SK-N-SH treated with all-trans-retinoic acid at 6 μM for 48 hours (cell line): ENCODE results near the gene MR1.
"Not testable (repeated sequence)": the region's sequence is repeated elsewhere in the genome, so short reads cannot be mapped to it uniquely, and the experiment has no call there.

ENCODE experiments used
- ATAC-seq: fragments of 200-7000 bp; cut with Tn5 transposase; 3 replicates; pipeline ENCODE4 v1.9.1; 2020; ENCODE audit warnings: mild to moderate bottlenecking, moderate library complexity
- ARNTL ChIP-seq: fragments of 450-650 bp; formaldehyde crosslinking; IDR thresholded peaks from 2 replicates; pipeline ENCODE4 v1.5.0; 2020; ENCODE audit warnings: low read depth, mild to moderate bottlenecking, moderate library complexity, borderline replicate concordance
- BACH2 ChIP-seq: fragments of 250-450 bp; sonication (Bioruptor Pico); IDR thresholded peaks from 2 replicates; pipeline ENCODE4 v1.9.0; 2021; ENCODE audit warnings: mild to moderate bottlenecking, borderline replicate concordance
- CREB5 ChIP-seq: fragments of 250-450 bp; sonication (Bioruptor Pico); IDR thresholded peaks from 2 replicates; pipeline ENCODE4 v1.5.1; 2020; ENCODE audit warnings: low read depth, mild to moderate bottlenecking, moderate library complexity
- CSDC2 ChIP-seq: fragments of 250-450 bp; sonication (Bioruptor Pico); IDR thresholded peaks from 2 replicates; pipeline ENCODE4 v1.5.0; 2020; ENCODE audit warnings: mild to moderate bottlenecking, moderate library complexity
- ESRRG ChIP-seq: fragments of 250-450 bp; sonication (Bioruptor Pico); IDR thresholded peaks from 2 replicates; pipeline ENCODE4 v1.6.1; 2021; ENCODE audit warnings: mild to moderate bottlenecking
- GLIS3 ChIP-seq: fragments of 250-450 bp; sonication (Bioruptor Pico); IDR thresholded peaks from 2 replicates; pipeline ENCODE4 v1.5.0; 2020; ENCODE audit warnings: mild to moderate bottlenecking, moderate library complexity
- ISL1 ChIP-seq: fragments of 250-450 bp; sonication (Bioruptor Pico); IDR thresholded peaks from 2 replicates; pipeline ENCODE4 v2.1.2; 2022; ENCODE audit warnings: mild to moderate bottlenecking, moderate library complexity
- OSR1 ChIP-seq: fragments of 250-450 bp; sonication (Bioruptor Pico); IDR thresholded peaks from 2 replicates; pipeline ENCODE4 v1.8.0; 2022; ENCODE audit warnings: moderate library complexity, mild to moderate bottlenecking, inconsistent platforms
- PATZ1 ChIP-seq: fragments of 250-450 bp; sonication (Bioruptor Pico); IDR thresholded peaks from 2 replicates; pipeline ENCODE4 v1.8.0; 2020; ENCODE audit warnings: mild to moderate bottlenecking, moderate library complexity, borderline replicate concordance
- RARB ChIP-seq: fragments of 250-450 bp; sonication (Bioruptor Pico); IDR thresholded peaks from 2 replicates; pipeline ENCODE4 v1.8.0; 2021; ENCODE audit warnings: mild to moderate bottlenecking, moderate library complexity
- SNAI2 ChIP-seq: fragments of 250-450 bp; sonication (Bioruptor Pico); IDR thresholded peaks from 2 replicates; pipeline ENCODE4 v1.5.0; 2020; ENCODE audit warnings: mild to moderate bottlenecking, moderate library complexity
- TCF4 ChIP-seq: fragments of 250-450 bp; sonication (Bioruptor Pico); IDR thresholded peaks from 2 replicates; pipeline ENCODE4 v1.8.0; 2021; ENCODE audit warnings: mild to moderate bottlenecking, moderate library complexity, borderline replicate concordance
- TOX ChIP-seq: fragments of 250-450 bp; sonication (Bioruptor Pico); IDR thresholded peaks from 2 replicates; pipeline ENCODE4 v1.8.0; 2021; ENCODE audit warnings: mild to moderate bottlenecking, moderate library complexity, borderline replicate concordance
- TSHZ2 ChIP-seq: fragments of 250-450 bp; sonication (Bioruptor Pico); IDR thresholded peaks from 2 replicates; pipeline ENCODE4 v1.5.0; 2020; ENCODE audit warnings: mild to moderate bottlenecking, moderate library complexity
- ZC3H10 ChIP-seq: fragments of 250-450 bp; sonication (Bioruptor Pico); IDR thresholded peaks from 2 replicates; pipeline ENCODE4 v1.5.1; 2021; ENCODE audit warnings: mild to moderate bottlenecking, moderate library complexity
- ZFP3 ChIP-seq: fragments of 250-450 bp; sonication (Bioruptor Pico); IDR thresholded peaks from 2 replicates; pipeline ENCODE4 v1.5.0; 2020; ENCODE audit warnings: mild to moderate bottlenecking, moderate library complexity
- ZFP30 ChIP-seq: fragments of 450-650 bp; formaldehyde crosslinking; IDR thresholded peaks from 2 replicates; pipeline ENCODE4 v1.5.0; 2022; ENCODE audit warnings: mild to moderate bottlenecking, moderate library complexity
- ZNF70 ChIP-seq: fragments of 450-650 bp; formaldehyde crosslinking; IDR thresholded peaks from 2 replicates; pipeline ENCODE4 v1.5.0; 2020; ENCODE audit warnings: mild to moderate bottlenecking, moderate library complexity
- TF ChIP-seq, protein P1 (sequence below): fragments of 250-450 bp; sonication (Bioruptor Pico); IDR thresholded peaks from 2 replicates; pipeline ENCODE4 v1.8.0; 2021; ENCODE audit warnings: low read depth, mild to moderate bottlenecking, moderate library complexity, borderline replicate concordance
- TF ChIP-seq, protein P2 (sequence below): fragments of 250-450 bp; sonication (Bioruptor Pico); IDR thresholded peaks from 2 replicates; pipeline ENCODE4 v1.5.1; 2021; ENCODE audit warnings: mild to moderate bottlenecking, moderate library complexity

Gene MR1

DNA sequence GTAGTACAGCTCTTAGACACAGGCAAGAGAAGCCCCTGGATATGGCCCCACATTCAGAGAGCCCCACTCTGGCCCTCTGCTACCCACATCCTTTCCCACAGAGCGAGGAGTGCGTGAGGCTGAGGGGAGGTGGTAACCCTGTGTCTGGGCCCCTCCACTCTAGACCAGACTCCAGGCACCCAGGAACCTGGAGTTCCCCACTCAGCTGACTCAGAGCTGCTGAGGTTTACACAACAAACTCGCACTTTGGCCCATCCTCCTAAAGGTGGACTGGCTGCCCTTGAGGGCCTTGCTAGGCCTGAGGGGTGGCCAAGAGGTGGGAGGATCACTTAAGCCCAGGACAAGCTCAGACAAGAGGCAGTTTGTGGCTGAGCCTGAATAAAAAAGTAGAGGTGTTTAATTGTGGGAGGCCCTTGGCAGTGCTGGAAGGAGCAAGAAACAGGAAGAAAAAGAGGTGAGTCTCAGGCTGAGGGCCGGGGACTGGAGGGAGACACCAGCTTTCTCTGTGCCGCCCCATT is 10.7 kb downstream of the MR1 start:
- peak; percentile 38; the same call in 2 of the 3 replicates for ATAC-seq
- no peak for TF ChIP-seq OSR1
- TF ChIP-seq ESRRG, result no peak
- no peak for TF ChIP-seq ZFP3
- TF ChIP-seq PATZ1 (CRISPR knock-in tag), result no peak
- TF ChIP-seq SNAI2, result no peak

DNA sequence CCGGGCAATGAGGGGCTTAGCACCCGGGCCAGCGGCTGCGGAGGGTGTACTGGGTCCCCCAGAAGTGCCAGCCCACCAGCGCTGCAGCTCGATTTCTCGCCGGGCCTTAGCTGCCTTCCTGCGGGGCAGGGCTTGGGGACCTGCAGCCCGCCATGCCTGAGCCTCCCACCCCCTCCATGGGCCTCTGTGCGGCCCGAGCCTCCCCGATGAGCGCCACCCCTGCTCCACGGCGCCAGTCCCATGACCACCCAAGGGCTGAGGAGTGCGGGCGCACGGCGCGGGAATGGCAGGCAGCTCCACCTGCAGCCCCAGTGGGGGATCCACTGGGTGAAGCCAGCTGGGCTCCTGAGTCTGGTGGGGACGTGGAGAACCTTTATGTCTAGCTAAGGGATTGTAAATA is 12.2 kb downstream of the MR1 start:
- ATAC-seq, result not testable (repeated sequence)

GRCh38 chr1:181049378-181049777 is 15.6 kb downstream of the MR1 start:
- ATAC-seq, result no peak
- no peak for TF ChIP-seq ISL1 (CRISPR knock-in tag)
- no peak for TF ChIP-seq ARNTL (CRISPR knock-in tag)
- no peak for TF ChIP-seq OSR1
- no peak for TF ChIP-seq SNAI2
- no peak for TF ChIP-seq TSHZ2
- no peak for TF ChIP-seq TCF4 (CRISPR knock-in tag)
- no peak for TF ChIP-seq ZC3H10 (CRISPR knock-in tag)
- no peak for TF ChIP-seq ESRRG
- TF ChIP-seq, all 23 proteins: peak for 0

DNA sequence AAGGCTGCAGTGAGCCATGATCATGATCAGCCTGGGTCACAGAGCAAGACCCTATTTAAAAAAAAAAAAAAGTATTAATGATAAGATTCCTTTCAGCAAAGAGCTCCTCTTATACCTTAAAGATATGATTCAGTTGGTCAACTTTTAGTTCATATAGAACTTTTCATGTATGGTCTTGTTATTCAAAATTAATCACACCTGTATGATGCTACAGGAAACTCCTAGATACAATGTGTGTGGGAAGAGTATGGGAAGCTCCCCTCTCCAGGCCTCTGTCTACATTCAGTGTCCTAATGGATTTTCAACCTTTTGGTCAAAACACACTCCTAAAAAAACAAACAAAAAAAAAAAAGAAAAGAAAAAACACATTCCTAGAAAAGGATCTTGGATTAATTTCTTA is 17.1 kb downstream of the MR1 start:
- TF ChIP-seq ZC3H10 (CRISPR knock-in tag), result no peak
- TF ChIP-seq, protein P1, sequence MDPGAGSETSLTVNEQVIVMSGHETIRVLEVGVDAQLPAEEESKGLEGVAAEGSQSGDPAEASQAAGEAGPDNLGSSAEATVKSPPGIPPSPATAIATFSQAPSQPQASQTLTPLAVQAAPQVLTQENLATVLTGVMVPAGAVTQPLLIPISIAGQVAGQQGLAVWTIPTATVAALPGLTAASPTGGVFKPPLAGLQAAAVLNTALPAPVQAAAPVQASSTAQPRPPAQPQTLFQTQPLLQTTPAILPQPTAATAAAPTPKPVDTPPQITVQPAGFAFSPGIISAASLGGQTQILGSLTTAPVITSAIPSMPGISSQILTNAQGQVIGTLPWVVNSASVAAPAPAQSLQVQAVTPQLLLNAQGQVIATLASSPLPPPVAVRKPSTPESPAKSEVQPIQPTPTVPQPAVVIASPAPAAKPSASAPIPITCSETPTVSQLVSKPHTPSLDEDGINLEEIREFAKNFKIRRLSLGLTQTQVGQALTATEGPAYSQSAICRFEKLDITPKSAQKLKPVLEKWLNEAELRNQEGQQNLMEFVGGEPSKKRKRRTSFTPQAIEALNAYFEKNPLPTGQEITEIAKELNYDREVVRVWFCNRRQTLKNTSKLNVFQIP (CRISPR knock-in tag), result no peak
- TF ChIP-seq GLIS3 (CRISPR knock-in tag), result no peak
- no peak for TF ChIP-seq BACH2
- no peak for TF ChIP-seq ZNF70 (CRISPR knock-in tag)
- no peak for TF ChIP-seq SNAI2
- no peak for TF ChIP-seq TOX
- TF ChIP-seq, protein P2, sequence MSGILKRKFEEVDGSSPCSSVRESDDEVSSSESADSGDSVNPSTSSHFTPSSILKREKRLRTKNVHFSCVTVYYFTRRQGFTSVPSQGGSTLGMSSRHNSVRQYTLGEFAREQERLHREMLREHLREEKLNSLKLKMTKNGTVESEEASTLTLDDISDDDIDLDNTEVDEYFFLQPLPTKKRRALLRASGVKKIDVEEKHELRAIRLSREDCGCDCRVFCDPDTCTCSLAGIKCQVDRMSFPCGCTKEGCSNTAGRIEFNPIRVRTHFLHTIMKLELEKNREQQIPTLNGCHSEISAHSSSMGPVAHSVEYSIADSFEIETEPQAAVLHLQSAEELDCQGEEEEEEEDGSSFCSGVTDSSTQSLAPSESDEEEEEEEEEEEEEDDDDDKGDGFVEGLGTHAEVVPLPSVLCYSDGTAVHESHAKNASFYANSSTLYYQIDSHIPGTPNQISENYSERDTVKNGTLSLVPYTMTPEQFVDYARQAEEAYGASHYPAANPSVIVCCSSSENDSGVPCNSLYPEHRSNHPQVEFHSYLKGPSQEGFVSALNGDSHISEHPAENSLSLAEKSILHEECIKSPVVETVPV, result no peak
- TF ChIP-seq CREB5 (CRISPR knock-in tag), result no peak
- no peak for ATAC-seq

DNA sequence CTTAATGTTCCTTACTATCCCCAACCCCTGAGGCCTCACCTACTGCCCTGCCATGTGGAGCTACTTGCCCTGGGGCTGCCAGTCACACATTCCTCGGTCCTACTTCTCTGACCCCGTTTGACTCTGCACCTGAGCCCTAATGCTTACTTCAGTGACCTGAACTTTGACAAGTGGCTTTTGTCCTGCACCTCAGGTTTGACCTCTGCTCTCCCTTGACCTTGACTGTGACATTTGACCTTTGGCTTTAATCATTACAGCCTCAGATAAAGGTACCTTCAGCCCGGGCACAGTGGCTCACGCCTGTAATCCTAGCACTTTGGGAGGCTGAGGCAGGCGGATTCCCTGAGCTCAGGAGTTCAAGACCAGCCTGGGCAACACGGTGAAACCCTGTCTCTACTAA is 22.8 kb downstream of the MR1 start:
- TF ChIP-seq CSDC2 (no peak), PATZ1 (CRISPR knock-in tag) (no peak), TSHZ2 (no peak), OSR1 (no peak), ZFP30 (no peak), RARB (CRISPR knock-in tag) (no peak), ESRRG (no peak), BACH2 (no peak), ZC3H10 (CRISPR knock-in tag) (no peak)
- TF ChIP-seq, all 23 proteins: peak for 0
- no peak for ATAC-seq
